Putamen (tissue), 1 donor: ENCODE data around the gene OLFM2.
"Not testable (repeated sequence)": the region's sequence is repeated elsewhere in the genome, so short reads cannot be mapped to it uniquely, and the experiment has no call there.

ENCODE experiments used
- DNase-seq: peaks from one replicate; pipeline ENCODE4 v3.0.0-alpha.2; 2016; ENCODE audit warnings: low spot score

Gene OLFM2

DNA sequence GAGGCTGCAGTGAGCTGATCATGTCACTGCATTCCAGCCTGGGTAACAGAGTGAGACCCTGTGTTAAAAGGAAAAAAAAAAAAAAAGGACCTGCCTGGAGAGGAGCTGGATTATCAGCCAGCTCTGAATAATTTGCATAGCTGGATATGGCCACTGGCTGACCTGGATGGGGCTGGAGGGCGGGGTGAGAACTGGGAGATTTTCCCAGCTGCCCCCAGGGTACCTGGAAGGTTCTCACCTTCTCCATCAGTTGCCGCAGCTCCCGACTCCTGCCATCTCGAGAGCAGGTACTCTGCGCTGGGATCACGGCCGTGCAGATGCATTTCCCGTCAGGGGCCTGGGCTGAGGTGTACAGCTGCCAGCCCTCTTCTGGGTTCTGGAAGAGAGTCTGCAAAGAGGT, 75.9 kb downstream of the OLFM2 start:
- no peak for DNase-seq

GRCh38 chr19:9858766-9859165, 77.5 kb downstream of the OLFM2 start:
- DNase-seq, result no peak

- DNase-seq, result no peak
Observed at GRCh38 chr19:9857920-9858746, 78.2 kb downstream of the OLFM2 start.

DNA sequence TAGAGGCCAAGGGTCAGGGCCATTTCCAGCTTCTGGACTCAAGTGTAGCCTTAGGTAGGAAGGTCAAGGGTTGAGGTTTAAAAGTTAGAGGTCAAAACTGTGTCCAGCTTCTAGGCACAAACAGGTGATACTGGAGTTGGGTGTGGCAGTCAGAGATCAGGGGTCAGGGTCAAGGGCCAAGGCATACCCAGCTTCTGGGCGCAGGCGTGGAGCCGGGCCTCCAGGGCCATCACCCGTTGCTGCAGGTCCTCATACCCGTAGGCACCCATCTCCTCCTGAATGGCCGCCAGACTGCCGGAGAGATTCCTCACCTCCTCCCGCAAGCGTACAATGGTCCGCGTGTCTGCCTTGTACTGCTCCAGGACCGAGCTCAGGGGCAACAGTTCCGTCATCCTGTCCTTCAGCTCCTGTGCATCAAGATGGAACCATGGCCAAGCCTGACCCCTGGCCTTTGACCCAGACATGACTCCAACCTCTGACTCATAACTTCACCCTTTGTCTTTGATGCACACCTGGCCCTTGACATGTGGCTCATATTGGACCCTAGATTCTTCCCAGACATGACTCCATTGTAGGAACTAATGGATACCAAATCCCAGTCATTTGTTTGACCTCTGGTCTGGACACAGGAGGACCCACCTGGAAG, 79.1 kb downstream of the OLFM2 start:
- DNase-seq, result no peak

DNA sequence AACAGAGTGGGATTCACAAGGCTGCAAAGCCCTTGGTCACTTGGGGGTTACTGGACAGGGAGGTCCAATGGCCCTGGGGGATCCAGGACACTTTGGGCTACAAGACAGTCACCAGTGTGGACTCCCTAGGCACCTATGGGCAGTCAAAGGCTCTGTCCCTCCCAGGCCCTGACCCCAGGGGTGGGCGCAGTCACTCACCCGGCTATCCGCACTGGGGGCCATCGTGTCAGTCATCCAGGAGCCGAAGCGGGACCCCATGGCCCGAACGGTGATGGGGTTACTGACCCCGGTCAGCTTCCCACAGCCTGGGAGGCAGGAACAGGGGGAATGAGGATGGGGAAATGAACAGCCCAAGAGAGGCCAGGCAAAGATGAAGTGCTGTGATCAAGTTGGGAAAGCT, 79.7 kb downstream of the OLFM2 start:
- DNase-seq, result no peak

- no peak for DNase-seq
Observed at GRCh38 chr19:9854282-9854846, 82.0 kb downstream of the OLFM2 start.

DNA sequence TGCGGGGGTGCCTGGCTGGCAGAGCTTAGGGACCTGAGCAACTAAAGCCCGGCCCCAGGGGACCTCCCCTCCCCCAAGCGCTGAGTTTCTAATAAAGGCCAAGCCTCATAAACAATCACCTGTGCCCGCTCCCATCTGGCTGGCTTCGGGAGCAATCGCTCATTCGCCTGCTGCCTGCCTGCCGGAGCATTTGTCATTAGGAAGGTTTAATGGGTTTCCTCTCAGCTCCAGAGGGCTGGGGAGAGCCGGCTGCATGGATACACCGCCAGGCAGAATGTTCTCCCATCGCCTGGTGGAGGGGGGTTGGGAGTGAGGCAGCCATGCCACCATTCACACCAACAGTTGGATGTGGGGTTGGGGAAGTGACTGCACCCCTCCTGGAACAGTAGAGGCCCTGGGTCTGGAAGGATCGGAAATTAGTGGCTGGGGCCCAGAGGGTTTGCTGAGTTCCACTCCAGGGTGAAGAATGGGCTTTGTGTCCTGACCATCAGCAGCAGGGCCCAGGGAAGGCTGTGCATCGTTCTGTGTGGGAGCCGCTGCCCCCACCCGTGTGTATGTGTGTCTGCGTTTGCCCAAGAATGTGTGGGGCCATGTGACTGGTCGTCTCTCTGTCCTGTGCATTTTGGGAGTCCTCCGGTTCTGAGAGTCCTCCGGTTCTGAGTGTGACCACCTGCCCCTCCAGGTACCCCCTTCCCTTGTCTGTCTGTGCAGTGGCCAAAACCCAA, 85.9 kb downstream of the OLFM2 start:
- no peak for DNase-seq

DNA sequence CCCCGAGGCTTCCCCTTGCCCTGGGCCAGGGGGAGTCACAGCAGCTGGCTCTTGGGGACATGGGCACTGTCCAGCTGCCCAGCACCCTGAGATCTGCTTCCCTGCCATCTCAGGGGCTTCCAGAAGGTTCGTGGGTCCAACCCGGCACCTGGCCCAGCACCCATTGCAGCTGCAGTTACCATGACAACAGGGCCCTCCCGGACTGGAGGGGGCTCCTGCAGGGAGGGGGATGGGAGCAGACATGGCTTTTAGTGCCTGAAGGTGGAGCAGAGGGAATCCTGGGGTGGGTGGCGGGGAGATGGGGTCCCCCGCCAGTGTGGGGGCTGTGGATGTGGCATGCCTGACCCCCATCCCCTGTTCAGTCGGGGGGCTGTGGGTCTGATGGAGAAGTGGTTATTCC, 86.5 kb downstream of the OLFM2 start:
- no peak for DNase-seq

- DNase-seq, result no peak
Observed at GRCh38 chr19:9848762-9849161, 87.6 kb downstream of the OLFM2 start.

DNA sequence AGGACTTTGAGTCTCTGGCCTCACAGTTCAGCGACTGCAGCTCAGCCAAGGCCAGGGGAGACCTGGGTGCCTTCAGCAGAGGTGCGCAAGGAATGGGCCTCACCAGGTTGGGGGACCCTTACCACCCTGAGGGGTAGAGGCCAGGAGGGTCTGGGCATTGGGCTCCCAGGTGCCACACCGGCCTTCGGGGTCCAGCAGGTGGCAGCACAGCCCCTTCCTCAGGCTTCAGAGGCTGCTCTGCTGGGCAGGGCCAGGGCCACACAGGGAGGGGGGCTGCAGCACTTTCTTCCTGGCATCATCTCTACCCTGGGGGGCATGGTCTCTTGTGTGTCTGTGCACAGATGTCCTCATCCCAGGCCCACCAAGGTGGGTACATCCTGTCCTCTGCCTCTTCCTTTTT, 88.3 kb downstream of the OLFM2 start:
- no peak for DNase-seq

GRCh38 chr19:9847087-9847671, 89.1 kb downstream of the OLFM2 start:
- no peak for DNase-seq

GRCh38 chr19:9843626-9844273, 92.6 kb downstream of the OLFM2 start:
- not testable (repeated sequence) for DNase-seq

GRCh38 chr19:9842834-9843625, 93.3 kb downstream of the OLFM2 start:
- DNase-seq, result no peak

- DNase-seq, result no peak
Observed at GRCh38 chr19:9839415-9839814, 96.9 kb downstream of the OLFM2 start.

GRCh38 chr19:9838324-9838723, 98.0 kb downstream of the OLFM2 start:
- no peak for DNase-seq

- no peak for DNase-seq
Observed at GRCh38 chr19:9836021-9836420, 100.3 kb downstream of the OLFM2 start.

GRCh38 chr19:9835507-9835949, 100.8 kb downstream of the OLFM2 start:
- DNase-seq, result no peak

DNA sequence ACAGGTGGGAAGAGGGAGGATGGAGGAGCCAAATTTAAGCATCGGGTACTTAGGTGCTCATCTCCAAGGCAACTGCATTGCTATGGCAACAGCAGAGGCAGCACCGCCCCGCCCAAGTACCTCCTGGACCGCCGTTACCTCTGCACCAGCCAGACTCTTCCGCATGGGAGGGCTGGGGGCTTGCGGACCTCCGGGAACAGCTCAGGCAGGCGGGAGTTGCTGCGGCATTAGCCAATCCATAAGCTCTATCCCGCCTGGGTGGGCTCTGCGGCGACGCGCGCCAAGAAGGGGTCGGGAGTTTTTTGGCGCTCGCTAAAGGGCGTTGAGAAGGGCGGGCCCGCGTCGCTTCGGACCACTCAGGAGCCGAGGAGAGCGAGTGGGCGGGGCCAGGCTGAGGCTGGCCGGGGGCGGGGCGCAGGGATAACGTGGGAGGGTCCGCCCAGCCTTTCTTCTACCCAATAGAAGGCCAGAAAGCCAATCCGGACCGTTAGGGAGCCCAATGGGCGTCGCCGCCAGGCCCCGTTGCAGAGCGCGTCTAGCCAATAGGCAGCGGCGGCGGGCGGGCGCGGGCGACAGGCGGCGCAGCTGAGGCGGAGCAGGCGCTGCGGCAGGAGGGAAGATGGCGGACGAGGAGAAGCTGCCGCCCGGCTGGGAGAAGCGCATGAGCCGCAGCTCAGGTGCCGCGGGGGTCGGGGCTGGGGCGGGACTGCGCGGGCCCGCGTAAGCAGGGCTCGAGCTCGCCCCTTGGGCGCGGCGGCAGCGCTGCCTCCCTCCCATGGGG, 101.4 kb downstream of the OLFM2 start, which contains the start of gene PIN1:
Gene PIN1 (plus strand): TSS at position 593 of the 781 bp plus-strand sequence. CDS start 27 bp downstream, at position 620.
- peak; percentile 98 for DNase-seq

- peak; percentile 65 for DNase-seq
Observed at GRCh38 chr19:9834307-9834725, 102.0 kb downstream of the OLFM2 start.

DNA sequence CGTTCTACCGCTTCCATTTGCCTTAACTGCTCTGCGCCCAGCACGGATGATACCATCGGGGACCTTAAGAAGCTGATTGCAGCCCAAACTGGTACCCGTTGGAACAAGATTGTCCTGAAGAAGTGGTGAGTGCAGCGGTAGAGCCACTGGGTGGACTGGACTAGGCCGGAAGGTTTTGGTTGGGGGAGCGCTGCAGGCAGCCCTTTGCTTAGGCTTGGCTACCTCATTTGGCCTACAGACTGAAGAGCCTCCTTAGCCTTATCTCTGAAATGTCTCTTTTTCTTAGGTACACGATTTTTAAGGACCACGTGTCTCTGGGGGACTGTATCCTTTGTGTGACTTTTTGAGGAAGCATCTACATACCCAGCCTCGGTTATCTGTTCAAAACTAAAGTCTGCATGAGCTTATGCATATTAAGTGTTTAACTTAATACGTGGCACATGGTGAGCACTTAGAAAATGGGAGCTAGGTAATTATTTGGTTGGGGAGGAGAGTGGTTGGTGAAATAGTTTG, 107.7 kb downstream of the OLFM2 start:
- no peak for DNase-seq
